Liver (tissue), 4 donors: ENCODE data around the gene CTAGE4. TPM values are rescaled to one million over a fixed set of nuclear protein-coding genes. Genes with fewer than 3 reads are reported as not detected.

Experiments used
- polyA plus RNA-seq, 2 donors: library from polyadenylated mRNA; stranded (reverse) in 1 of 2; unstranded in 1 of 2; fragments of 200-250 nt in 1 of 2; fragments of >200 nt in 1 of 2; fragmentation: Nextera tagmentation in 1 of 2; extraction: Ambion mirVana in 1 of 2; gene quantifications; one replicate each; pipeline versions ENCODE4 v1.2.1 to v1.2.3, GENCODE V29; 2013 to 2015
- total RNA-seq, 2 donors: library from RNA; depleted of rRNA; stranded (reverse); fragments of >200 nt; gene quantifications; one replicate each; pipeline ENCODE4 v1.2.3, GENCODE V29; 2014
- donor health status: healthy.
- donor health status: healthy.
- donor health status: healthy.

Gene CTAGE4
- total and polyA plus RNA-seq, 4 donors = 0.55 to 1.7 (median 1.4) TPM

Other genes with a start within 250 kb of the CTAGE4 start
- not detected for gene OR2F2, start 248.2 kb upstream of the CTAGE4 start, total RNA-seq
- not detected for gene OR2F2, start 248.2 kb upstream of the CTAGE4 start, polyA plus RNA-seq
- under 1 TPM; under 0.01 to 0.05 TPM for gene OR2F1, start 228.6 kb upstream of the CTAGE4 start, total RNA-seq
- not detected for gene OR2F1, start 228.6 kb upstream of the CTAGE4 start, polyA plus RNA-seq
- gene OR6B1, start 183.1 kb upstream of the CTAGE4 start, total RNA-seq = under 1 TPM in 1 of 2 donors, not detected in 1; 0.05 TPM
- gene OR6B1, start 183.1 kb upstream of the CTAGE4 start, polyA plus RNA-seq = not detected
- gene OR2A5, start 134.5 kb upstream of the CTAGE4 start, total RNA-seq = under 1 TPM in 1 of 2 donors, not detected in 1; 0.28 TPM
- gene OR2A5, start 134.5 kb upstream of the CTAGE4 start, polyA plus RNA-seq = not detected
- gene OR2A25, start 113.7 kb upstream of the CTAGE4 start, total RNA-seq = not detected
- not detected for gene OR2A25, start 113.7 kb upstream of the CTAGE4 start, polyA plus RNA-seq
- not detected for gene OR2A12, start 97.2 kb upstream of the CTAGE4 start, total RNA-seq
- not detected for gene OR2A12, start 97.2 kb upstream of the CTAGE4 start, polyA plus RNA-seq
- gene OR2A2, start 73.9 kb upstream of the CTAGE4 start, total RNA-seq = not detected
- not detected for gene OR2A2, start 73.9 kb upstream of the CTAGE4 start, polyA plus RNA-seq
- gene OR2A14, start 60.3 kb upstream of the CTAGE4 start, total RNA-seq = not detected
- not detected for gene OR2A14, start 60.3 kb upstream of the CTAGE4 start, polyA plus RNA-seq
- gene ARHGEF35, start 12.4 kb downstream of the CTAGE4 start, total RNA-seq = 1 to 10 TPM; 1.3 to 3.6 TPM
- gene ARHGEF35, start 12.4 kb downstream of the CTAGE4 start, polyA plus RNA-seq = 1 to 10 TPM; 2.5 to 4.6 TPM
- gene OR2A42, start 56.1 kb downstream of the CTAGE4 start, total RNA-seq = not detected
- not detected for gene OR2A42, start 56.1 kb downstream of the CTAGE4 start, polyA plus RNA-seq
- gene OR2A7, start 81.3 kb downstream of the CTAGE4 start, total RNA-seq = 1 to 10 TPM; 1.6 TPM
- 1 to 10 TPM; 1.1 to 1.5 TPM for gene OR2A7, start 81.3 kb downstream of the CTAGE4 start, polyA plus RNA-seq
- under 1 TPM in 1 of 2 donors, not detected in 1; 0.92 TPM for gene CTAGE8, start 85.8 kb downstream of the CTAGE4 start, total RNA-seq
- under 1 TPM; 0.44 to 0.57 TPM for gene CTAGE8, start 85.8 kb downstream of the CTAGE4 start, polyA plus RNA-seq
- under 1 TPM in 1 of 2 donors, not detected in 1; under 0.01 TPM for gene OR2A1, start 129.0 kb downstream of the CTAGE4 start, total RNA-seq
- under 1 TPM; 0.01 to 0.08 TPM for gene OR2A1, start 129.0 kb downstream of the CTAGE4 start, polyA plus RNA-seq
- 1 to 10 TPM; 3.5 to 5.6 TPM for gene ARHGEF5, start 171.9 kb downstream of the CTAGE4 start, total RNA-seq
- gene ARHGEF5, start 171.9 kb downstream of the CTAGE4 start, polyA plus RNA-seq = 1 to 10 TPM; 3.9 to 8.4 TPM
- gene NOBOX, start 220.2 kb downstream of the CTAGE4 start, total RNA-seq = not detected
- gene NOBOX, start 220.2 kb downstream of the CTAGE4 start, polyA plus RNA-seq = not detected